Endothelial cell of umbilical vein (primary cell): ENCODE results near the gene YARS2. TPM values are rescaled to one million over a fixed set of nuclear protein-coding genes. Genes with fewer than 3 reads are reported as not detected.

Experiments used
- BruUV-seq: library from RNA; stranded (reverse); fragments of 400-500 nt; replicated peaks from 2 replicates; lab custom pipeline; 2021; lab: Mats Ljungman, UMichigan
- CTCF ChIA-PET: fragments of 300-600, 350-600 bp; sonication (Branson Sonifier 250); formaldehyde crosslinking; loops from one replicate; lab custom pipeline; 2021; ENCODE audit warnings: antibody characterized with exemption, inconsistent platforms; lab: Charles Lee
- POLR2A ChIA-PET: fragments of 300-600, 350-600 bp; sonication (Branson Sonifier 250); formaldehyde crosslinking; loops from one replicate; lab custom pipeline; 2021; ENCODE audit warnings: antibody characterized with exemption, inconsistent platforms; lab: Charles Lee
- DNase-seq: peaks from one replicate; pipeline ENCODE4 v3.0.0-alpha.2; 2011; ENCODE audit warnings: low read depth, low spot score
- FAIRE-seq: peaks from 2 replicates; lab custom pipeline; 2011; peaks lifted over from hg19 to GRCh38; lab: Jason Lieb, UNC
- H2AFZ ChIP-seq: 2 replicates; pipeline ENCODE4 v1.6.0; 2012; ENCODE audit warnings: low read depth, low read length, control low read depth, inconsistent platforms
- H3K27ac ChIP-seq: 2 replicates; pipeline ENCODE4 v1.5.1; 2011; ENCODE audit warnings: low read depth, mild to moderate bottlenecking, control low read depth, low read length, moderate library complexity; ENCODE audit not compliant: insufficient read depth
- H3K27me3 ChIP-seq, 2 experiments: 2 replicates each; pipeline versions ENCODE4 v1.6.0 to v1.6.1; 2011; ENCODE audit warnings: low read length in 2 of 2, mixed read lengths in 1 of 2; ENCODE audit not compliant: control insufficient read depth in 2 of 2, insufficient read depth in 2 of 2
- H3K36me3 ChIP-seq, 2 experiments: 2 replicates in 1 of 2; 3 replicates in 1 of 2; pipeline ENCODE4 v1.5.1; 2011; ENCODE audit warnings: low read length in 2 of 2, mild to moderate bottlenecking in 1 of 2, moderate library complexity in 1 of 2; ENCODE audit not compliant: control insufficient read depth in 2 of 2, insufficient read depth in 2 of 2; ENCODE audit errors: extremely low read depth in 1 of 2
- H3K4me1 ChIP-seq: 3 replicates; pipeline ENCODE4 v1.5.1; 2011; ENCODE audit warnings: mild to moderate bottlenecking, low read length; ENCODE audit not compliant: control insufficient read depth, insufficient read depth; ENCODE audit errors: extremely low read depth
- H3K4me2 ChIP-seq: 2 replicates; pipeline ENCODE4 v1.6.1; 2011; ENCODE audit warnings: low read length, control low read depth, mixed read lengths; ENCODE audit not compliant: insufficient read depth
- H3K4me3 ChIP-seq, 3 experiments: fragments of 200-600 bp in 1 of 3; sonication (generic), shearing (Covaris generic) in 1 of 3; replicated peaks in 1 of 3; 2 replicates each; pipeline ENCODE4 v1.5.1; 2011 to 2016; ENCODE audit warnings: control low read depth in 3 of 3, low read length in 3 of 3, mild to moderate bottlenecking in 2 of 3, inconsistent platforms in 1 of 3, low read depth in 1 of 3, moderate library complexity in 1 of 3; ENCODE audit not compliant: insufficient read depth in 1 of 3
- H3K79me2 ChIP-seq: 2 replicates; pipeline ENCODE4 v1.6.0; 2012; ENCODE audit warnings: low read length, inconsistent platforms; ENCODE audit not compliant: control insufficient read depth, insufficient read depth
- H3K9ac ChIP-seq: replicated peaks from 2 replicates; pipeline ENCODE3; 2011; ENCODE audit warnings: low read length, control low read depth; ENCODE audit not compliant: insufficient read depth; ENCODE audit errors: extremely low read depth
- H3K9me1 ChIP-seq: replicated peaks from 3 replicates; pipeline ENCODE4 v1.6.0; 2011; ENCODE audit warnings: mild to moderate bottlenecking, low read length; ENCODE audit not compliant: control insufficient read depth, insufficient read depth; ENCODE audit errors: extremely low read depth
- H3K9me3 ChIP-seq: replicated peaks from 2 replicates; pipeline ENCODE4 v1.5.1; 2012; ENCODE audit warnings: low read length, inconsistent platforms; ENCODE audit not compliant: control insufficient read depth, insufficient read depth
- H4K20me1 ChIP-seq: replicated peaks from 2 replicates; pipeline ENCODE3; 2011; ENCODE audit warnings: mild to moderate bottlenecking, low read length; ENCODE audit not compliant: control insufficient read depth, insufficient read depth; ENCODE audit errors: extremely low read depth
- EZH2 ChIP-seq: IDR thresholded peaks from 2 replicates; pipeline ENCODE4 v1.6.1; 2012; ENCODE audit warnings: borderline replicate concordance, low read depth, mild to moderate bottlenecking, moderate library complexity, low read length, inconsistent platforms; ENCODE audit not compliant: severe bottlenecking
- FOS ChIP-seq: IDR thresholded peaks from 2 replicates; pipeline ENCODE4 v1.6.1; 2011; ENCODE audit warnings: mild to moderate bottlenecking, low read length, moderate library complexity, borderline replicate concordance; ENCODE audit not compliant: insufficient read depth
- GATA2 ChIP-seq: IDR thresholded peaks from 2 replicates; pipeline ENCODE4 v1.7.0; 2011; ENCODE audit warnings: low read depth, mild to moderate bottlenecking, moderate library complexity, mixed read lengths, low read length; ENCODE audit not compliant: insufficient read length, insufficient read depth
- JUN ChIP-seq: IDR thresholded peaks from 2 replicates; pipeline ENCODE4 v1.6.1; 2011; ENCODE audit warnings: borderline replicate concordance, low read depth; ENCODE audit not compliant: insufficient read length, insufficient read depth
- MYC ChIP-seq: IDR thresholded peaks from one replicate; pipeline ENCODE4 v1.6.1; 2011; ENCODE audit warnings: mild to moderate bottlenecking, low read depth, low read length
- POLR2A ChIP-seq: IDR thresholded peaks from 2 replicates; pipeline ENCODE4 v1.6.1; 2012; ENCODE audit warnings: low read depth, mild to moderate bottlenecking, control low read depth, low read length
- POLR2AphosphoS5 ChIP-seq: IDR thresholded peaks from 2 replicates; pipeline ENCODE4 v1.6.1; 2012; ENCODE audit warnings: low read depth, mild to moderate bottlenecking, control low read depth, low read length, moderate library complexity; ENCODE audit not compliant: insufficient read depth
- dilution Hi-C: fragments of 300-500 bp; cut with MboI; formaldehyde crosslinking; loops from one replicate; pipeline ENCODE4 v1.15.0; 2019; ENCODE audit warnings: low sequenced_read_pairs; ENCODE audit not compliant: extremely low pct_ligation_motif_present
- intact Hi-C: fragments of 100-400 bp; cut with micrococcal nuclease; formaldehyde crosslinking; loops from one replicate; pipeline ENCODE4 v1.10.0; 2022
- polyA plus RNA-seq, 4 experiments: library from polyadenylated mRNA; depleted of rRNA in 3 of 4; stranded (reverse) in 3 of 4; unstranded in 1 of 4; fragments of >200 nt; gene quantifications; 2 replicates each; pipeline versions ENCODE4 v1.2.1 to v1.2.3, GENCODE V29; 2011 to 2012; ENCODE audit warnings: missing spikeins in 1 of 4
- total RNA-seq: library from RNA; stranded (reverse); gene quantifications from 2 replicates; pipeline ENCODE4 v1.2.3, GENCODE V29; 2021
- TF ChIP-seq, protein P1 (sequence below), 2 donors: IDR thresholded peaks; 1 replicate in 1 of 2; 2 replicates in 1 of 2; pipeline ENCODE4 v1.5.1; 2011; ENCODE audit warnings: low read length in 2 of 2, mild to moderate bottlenecking in 2 of 2, moderate library complexity in 2 of 2, control low read depth in 1 of 2, inconsistent platforms in 1 of 2, low read depth in 1 of 2; ENCODE audit not compliant: insufficient read depth in 1 of 2; ENCODE audit errors: extremely low read depth in 1 of 2
- TF ChIP-seq, protein P2 (sequence below): IDR thresholded peaks from 2 replicates; pipeline ENCODE4 v1.6.1; 2011; ENCODE audit not compliant: insufficient read depth, insufficient read length

Gene YARS2
- total and polyA plus RNA-seq, 2 donors (not counting 3 experiments of a cell fraction or from before 2014, with no cell fraction given): 24.6 to 26.8 TPM

DNA sequence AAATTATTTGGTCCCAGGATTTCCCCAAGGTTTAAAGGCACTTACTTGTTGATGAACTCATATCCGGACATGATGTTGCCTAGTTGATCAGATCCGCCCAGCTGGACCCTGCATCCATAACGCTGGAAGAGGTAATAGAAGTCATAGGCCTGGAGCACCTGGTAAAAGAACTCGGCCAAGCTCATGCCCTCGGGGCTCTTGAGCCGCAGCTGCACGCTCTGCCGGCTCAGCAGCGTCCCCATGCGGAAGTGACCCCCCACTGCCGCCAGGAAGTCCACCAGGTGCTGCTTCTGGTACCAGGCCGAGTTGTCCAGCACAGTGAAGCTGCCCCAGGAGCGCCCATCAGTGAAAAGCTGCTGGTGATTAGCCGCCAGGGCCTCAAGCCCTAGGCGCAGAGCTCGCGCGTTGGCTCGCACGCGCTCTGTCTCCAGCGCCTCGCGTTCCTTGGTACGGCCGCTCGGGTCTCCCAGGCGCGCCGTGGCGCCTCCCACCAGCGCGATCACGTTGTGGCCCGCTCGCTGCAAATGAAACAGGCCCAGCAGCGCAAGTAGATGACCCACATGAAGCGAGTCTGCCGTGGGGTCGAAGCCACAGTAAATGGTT, 545 bp downstream of the YARS2 start:
- H3K27ac ChIP-seq: peak overlapping the region; percentile 91
- H3K36me3 ChIP-seq: peaks cover 8 to 10% of the 10 kb centered on the region in 2 experiments
- POLR2A ChIA-PET: interaction anchor here (0.8 to 1.3 kb wide), 5 partner anchors 142 to 1267 kb away, joined by 3 to 7 read pairs (median 3); partner anchors contain the start of genes ALG10 and PKP2
- peak; percentile 29 for TF ChIP-seq JUN
- TF ChIP-seq, protein P1, sequence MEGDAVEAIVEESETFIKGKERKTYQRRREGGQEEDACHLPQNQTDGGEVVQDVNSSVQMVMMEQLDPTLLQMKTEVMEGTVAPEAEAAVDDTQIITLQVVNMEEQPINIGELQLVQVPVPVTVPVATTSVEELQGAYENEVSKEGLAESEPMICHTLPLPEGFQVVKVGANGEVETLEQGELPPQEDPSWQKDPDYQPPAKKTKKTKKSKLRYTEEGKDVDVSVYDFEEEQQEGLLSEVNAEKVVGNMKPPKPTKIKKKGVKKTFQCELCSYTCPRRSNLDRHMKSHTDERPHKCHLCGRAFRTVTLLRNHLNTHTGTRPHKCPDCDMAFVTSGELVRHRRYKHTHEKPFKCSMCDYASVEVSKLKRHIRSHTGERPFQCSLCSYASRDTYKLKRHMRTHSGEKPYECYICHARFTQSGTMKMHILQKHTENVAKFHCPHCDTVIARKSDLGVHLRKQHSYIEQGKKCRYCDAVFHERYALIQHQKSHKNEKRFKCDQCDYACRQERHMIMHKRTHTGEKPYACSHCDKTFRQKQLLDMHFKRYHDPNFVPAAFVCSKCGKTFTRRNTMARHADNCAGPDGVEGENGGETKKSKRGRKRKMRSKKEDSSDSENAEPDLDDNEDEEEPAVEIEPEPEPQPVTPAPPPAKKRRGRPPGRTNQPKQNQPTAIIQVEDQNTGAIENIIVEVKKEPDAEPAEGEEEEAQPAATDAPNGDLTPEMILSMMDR (IDR thresholded peaks at IDR 0.05; ENCODE audit: extremely low read depth in 1 of 2, insufficient read depth in 1 of 2, low read depth in 1 of 2, low read length in 2 of 2): peak; percentile 71 to 83
- no peak for TF ChIP-seq MYC
- peak; percentile 69 for TF ChIP-seq FOS
- peak; percentile 44 for TF ChIP-seq POLR2A
- TF ChIP-seq EZH2: no peak
- TF ChIP-seq POLR2AphosphoS5: peak; percentile 68
- peak; percentile 35 for TF ChIP-seq GATA2
- TF ChIP-seq, protein P2, sequence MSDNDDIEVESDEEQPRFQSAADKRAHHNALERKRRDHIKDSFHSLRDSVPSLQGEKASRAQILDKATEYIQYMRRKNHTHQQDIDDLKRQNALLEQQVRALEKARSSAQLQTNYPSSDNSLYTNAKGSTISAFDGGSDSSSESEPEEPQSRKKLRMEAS: no peak
- H3K9me3 ChIP-seq: no peaks in the 10 kb centered on the region
- H3K4me2 ChIP-seq: peak overlapping the region; percentile 97
- H3K9me1 ChIP-seq: no peaks in the 10 kb centered on the region
- H4K20me1 ChIP-seq: no peaks in the 10 kb centered on the region
- DNase-seq: peak; percentile 91
- H3K4me1 ChIP-seq: peaks cover 13% of the 10 kb centered on the region
- peak overlapping the region; percentile 60 to 90 (median 76) for H3K4me3 ChIP-seq
- H3K9ac ChIP-seq: peak overlapping the region; percentile 95
- peak overlapping the region; percentile 82 for H2AFZ ChIP-seq
- no peaks in the 10 kb centered on the region for H3K27me3 ChIP-seq
- peak; percentile 81 for FAIRE-seq
- dilution Hi-C loops (no loop called here), intact Hi-C loops (loop anchor here (1.0 to 5.0 kb wide), 4 partner anchors 74 to 682 kb away; partner anchors contain the start of gene SYT10)
- TSS peak; percentile 88 for BruUV-seq
- H3K79me2 ChIP-seq: peaks cover 24% of the 10 kb centered on the region
- CTCF ChIA-PET: interaction anchor here (0.7 to 4.8 kb wide), 28 partner anchors 9 to 1483 kb away, joined by 3 to 143 read pairs (median 4); partner anchors contain the start of genes ALG10 and PKP2
